Adrenal gland (tissue), 5 donors: ENCODE measurements around the gene SEMA5A.

Experiments
- POLR2A ChIP-seq, 2 donors: fragments of 450-650 bp; IDR thresholded peaks; one replicate each; pipeline ENCODE4 v1.6.1; 2017; ENCODE audit warnings: antibody characterized with exemption in 2 of 2, mild to moderate bottlenecking in 2 of 2, moderate library complexity in 1 of 2
- TF ChIP-seq, protein P1 (sequence below), 6 experiments: fragments of 450-650 bp in 4 of 6; fragments of 200-600 bp in 2 of 6; sonication (generic) in 1 of 6; IDR thresholded peaks; 1 replicate in 5 of 6; 2 replicates in 1 of 6; pipeline versions ENCODE4 v1.5.1 to v1.8.0; 2016 to 2021; ENCODE audit warnings: antibody characterized with exemption in 6 of 6, mild to moderate bottlenecking in 2 of 6, moderate library complexity in 1 of 6
- donor health status: DM: no; HTN: no; CAD: no.

DNA sequence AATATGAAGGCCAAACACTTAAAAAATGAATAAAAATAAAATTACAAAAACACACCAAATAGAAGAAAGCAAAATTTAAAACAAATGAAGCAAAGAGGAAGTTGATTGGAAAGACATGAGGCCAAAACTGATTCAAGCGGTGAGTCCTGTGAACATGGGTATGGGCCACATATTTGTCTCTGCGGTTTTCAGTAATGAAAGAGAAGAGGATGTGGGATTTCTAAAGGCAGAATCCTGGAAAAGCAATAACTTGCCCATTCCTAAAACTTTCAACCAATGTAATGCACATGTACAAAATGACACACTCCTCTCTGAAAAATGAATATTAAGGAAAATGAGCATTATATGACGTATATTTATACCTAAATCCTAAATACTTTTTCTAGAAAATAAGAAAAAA lies 263.7 kb downstream of the SEMA5A start:
- TF ChIP-seq, protein P1, sequence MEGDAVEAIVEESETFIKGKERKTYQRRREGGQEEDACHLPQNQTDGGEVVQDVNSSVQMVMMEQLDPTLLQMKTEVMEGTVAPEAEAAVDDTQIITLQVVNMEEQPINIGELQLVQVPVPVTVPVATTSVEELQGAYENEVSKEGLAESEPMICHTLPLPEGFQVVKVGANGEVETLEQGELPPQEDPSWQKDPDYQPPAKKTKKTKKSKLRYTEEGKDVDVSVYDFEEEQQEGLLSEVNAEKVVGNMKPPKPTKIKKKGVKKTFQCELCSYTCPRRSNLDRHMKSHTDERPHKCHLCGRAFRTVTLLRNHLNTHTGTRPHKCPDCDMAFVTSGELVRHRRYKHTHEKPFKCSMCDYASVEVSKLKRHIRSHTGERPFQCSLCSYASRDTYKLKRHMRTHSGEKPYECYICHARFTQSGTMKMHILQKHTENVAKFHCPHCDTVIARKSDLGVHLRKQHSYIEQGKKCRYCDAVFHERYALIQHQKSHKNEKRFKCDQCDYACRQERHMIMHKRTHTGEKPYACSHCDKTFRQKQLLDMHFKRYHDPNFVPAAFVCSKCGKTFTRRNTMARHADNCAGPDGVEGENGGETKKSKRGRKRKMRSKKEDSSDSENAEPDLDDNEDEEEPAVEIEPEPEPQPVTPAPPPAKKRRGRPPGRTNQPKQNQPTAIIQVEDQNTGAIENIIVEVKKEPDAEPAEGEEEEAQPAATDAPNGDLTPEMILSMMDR (IDR thresholded peaks at IDR 0.05), result no peak
- TF ChIP-seq POLR2A (IDR thresholded peaks at IDR 0.05), result no peak
